ENCODE results near the gene INSM2.

The INSM2 gene

GRCh38 chr14:35549551-35549950 lies 15.6 kb downstream of the INSM2 start:
- DNase-seq (ENCODE audit: low spot score) = no peak

GRCh38 chr14:35551081-35551480 lies 17.1 kb downstream of the INSM2 start:
- DNase-seq (ENCODE audit: low spot score) = no peak

- no peak for DNase-seq (ENCODE audit: low spot score)
Measured at GRCh38 chr14:35553808-35554207, 19.8 kb downstream of the INSM2 start.

GRCh38 chr14:35556548-35556947 lies 22.6 kb downstream of the INSM2 start:
- no peak for DNase-seq (ENCODE audit: low spot score)

GRCh38 chr14:35557221-35557747 lies 23.3 kb downstream of the INSM2 start:
- DNase-seq (ENCODE audit: low spot score) = no peak

- no peak for DNase-seq (ENCODE audit: low spot score)
Measured at GRCh38 chr14:35558680-35559079, 24.7 kb downstream of the INSM2 start.

GRCh38 chr14:35565871-35566464 lies 32.0 kb downstream of the INSM2 start:
- no peak for DNase-seq (ENCODE audit: low spot score)

- DNase-seq (ENCODE audit: low spot score) = no peak
Measured at GRCh38 chr14:35571598-35571997, 37.6 kb downstream of the INSM2 start.

- no peak for DNase-seq (ENCODE audit: low spot score)
Measured at GRCh38 chr14:35573911-35574310, 39.9 kb downstream of the INSM2 start.

- DNase-seq (ENCODE audit: low spot score) = no peak
Measured at GRCh38 chr14:35576260-35576659, 42.3 kb downstream of the INSM2 start.

GRCh38 chr14:35576856-35577255 lies 42.9 kb downstream of the INSM2 start:
- DNase-seq (ENCODE audit: low spot score) = no peak

GRCh38 chr14:35578135-35578534 lies 44.2 kb downstream of the INSM2 start:
- DNase-seq (ENCODE audit: low spot score) = no peak

- DNase-seq (ENCODE audit: low spot score) = no peak
Measured at GRCh38 chr14:35578639-35579038, 44.7 kb downstream of the INSM2 start.
